ENCODE data around the gene SLC10A4. TPM values are rescaled to one million over a fixed set of nuclear protein-coding genes. Genes with fewer than 3 reads are reported as not detected.
"Not testable (repeated sequence)": the region's sequence is repeated elsewhere in the genome, so short reads cannot be mapped to it uniquely, and the experiment has no call there.

The SLC10A4 gene, protein sequence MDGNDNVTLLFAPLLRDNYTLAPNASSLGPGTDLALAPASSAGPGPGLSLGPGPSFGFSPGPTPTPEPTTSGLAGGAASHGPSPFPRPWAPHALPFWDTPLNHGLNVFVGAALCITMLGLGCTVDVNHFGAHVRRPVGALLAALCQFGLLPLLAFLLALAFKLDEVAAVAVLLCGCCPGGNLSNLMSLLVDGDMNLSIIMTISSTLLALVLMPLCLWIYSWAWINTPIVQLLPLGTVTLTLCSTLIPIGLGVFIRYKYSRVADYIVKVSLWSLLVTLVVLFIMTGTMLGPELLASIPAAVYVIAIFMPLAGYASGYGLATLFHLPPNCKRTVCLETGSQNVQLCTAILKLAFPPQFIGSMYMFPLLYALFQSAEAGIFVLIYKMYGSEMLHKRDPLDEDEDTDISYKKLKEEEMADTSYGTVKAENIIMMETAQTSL
- total RNA-seq (2022) (0.59 and 0.61 TPM in 2 replicates), Bru-seq, nascent RNA (percentile 22 among the genes with signal in this experiment), BruChase-seq, experiment 1, labeled RNA remaining after a 6-hour chase (percentile 24 among the genes with signal in this experiment), BruChase-seq, experiment 2, labeled RNA remaining after a 2-hour chase (percentile 33 among the genes with signal in this experiment)
- long read RNA-seq, partial matches to known transcripts, result 0 of 2 reads
- long read RNA-seq, other reads (novel, unspliced or antisense), result 0 of 2 reads

DNA sequence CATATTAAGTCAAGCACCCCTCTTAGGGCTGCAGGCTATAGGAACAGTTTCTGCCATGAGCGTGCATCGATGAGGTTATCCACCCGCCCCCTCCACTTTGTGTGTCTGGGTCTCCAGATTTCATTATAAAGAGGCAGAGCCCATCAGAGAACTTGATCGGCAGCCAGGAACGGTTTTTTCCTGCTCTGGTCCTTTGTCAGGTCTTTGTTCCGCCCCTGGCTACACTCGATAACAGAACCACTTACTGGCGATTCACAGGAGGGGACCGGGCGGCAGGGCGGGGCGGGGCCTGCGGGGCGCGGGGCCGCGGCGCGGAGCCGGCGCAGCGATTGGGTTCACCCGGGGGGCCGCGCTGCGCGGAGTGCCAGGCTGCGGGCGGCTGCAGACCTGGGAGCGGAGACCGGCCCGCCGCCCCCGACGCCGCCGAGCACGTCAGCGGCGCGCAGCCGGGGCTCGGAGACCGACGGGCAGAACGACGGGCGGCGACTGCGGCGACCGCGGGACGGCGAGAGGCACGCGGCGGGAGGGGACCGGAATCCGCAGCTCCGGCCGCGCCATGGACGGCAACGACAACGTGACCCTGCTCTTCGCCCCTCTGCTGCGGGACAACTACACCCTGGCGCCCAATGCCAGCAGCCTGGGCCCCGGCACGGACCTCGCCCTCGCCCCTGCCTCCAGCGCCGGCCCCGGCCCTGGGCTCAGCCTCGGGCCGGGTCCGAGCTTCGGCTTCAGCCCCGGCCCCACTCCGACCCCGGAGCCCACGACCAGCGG, at the start of gene SLC10A4:
Gene SLC10A4, plus strand, starts transcription at position 338 of the 771 bp plus-strand sequence. Its CDS starts 219 bp downstream, at position 557.
- Mint-ChIP-seq H3K9me3 (ENCODE audit: low read depth, unreplicated experiment) (no peaks in the 10 kb centered on the region), H3K27me3 (ENCODE audit: unreplicated experiment) (peaks cover 34% of the 10 kb centered on the region), H3K4me3 (ENCODE audit: low read depth, unreplicated experiment) (peak within 1 kb of the TSS; percentile 68), H3K27ac (ENCODE audit: unreplicated experiment) (no peak within 1 kb of the TSS), H3K4me1 (ENCODE audit: low read depth, unreplicated experiment) (no peaks in the 10 kb centered on the region), H3K36me3 (ENCODE audit: insufficient read depth, unreplicated experiment) (no peaks in the 10 kb centered on the region)
- TF ChIP-seq, protein P1, sequence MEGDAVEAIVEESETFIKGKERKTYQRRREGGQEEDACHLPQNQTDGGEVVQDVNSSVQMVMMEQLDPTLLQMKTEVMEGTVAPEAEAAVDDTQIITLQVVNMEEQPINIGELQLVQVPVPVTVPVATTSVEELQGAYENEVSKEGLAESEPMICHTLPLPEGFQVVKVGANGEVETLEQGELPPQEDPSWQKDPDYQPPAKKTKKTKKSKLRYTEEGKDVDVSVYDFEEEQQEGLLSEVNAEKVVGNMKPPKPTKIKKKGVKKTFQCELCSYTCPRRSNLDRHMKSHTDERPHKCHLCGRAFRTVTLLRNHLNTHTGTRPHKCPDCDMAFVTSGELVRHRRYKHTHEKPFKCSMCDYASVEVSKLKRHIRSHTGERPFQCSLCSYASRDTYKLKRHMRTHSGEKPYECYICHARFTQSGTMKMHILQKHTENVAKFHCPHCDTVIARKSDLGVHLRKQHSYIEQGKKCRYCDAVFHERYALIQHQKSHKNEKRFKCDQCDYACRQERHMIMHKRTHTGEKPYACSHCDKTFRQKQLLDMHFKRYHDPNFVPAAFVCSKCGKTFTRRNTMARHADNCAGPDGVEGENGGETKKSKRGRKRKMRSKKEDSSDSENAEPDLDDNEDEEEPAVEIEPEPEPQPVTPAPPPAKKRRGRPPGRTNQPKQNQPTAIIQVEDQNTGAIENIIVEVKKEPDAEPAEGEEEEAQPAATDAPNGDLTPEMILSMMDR (IDR thresholded peaks at IDR 0.05; ENCODE audit: unreplicated experiment), result no peak
- intact Hi-C loops (cut with micrococcal nuclease; ENCODE audit: unreplicated experiment), result no loop called here
- peak; percentile 12 for DNase-seq
- CTCF ChIA-PET, result no interaction called here
- BruUV-seq (replicated peaks), result no TSS peak

DNA sequence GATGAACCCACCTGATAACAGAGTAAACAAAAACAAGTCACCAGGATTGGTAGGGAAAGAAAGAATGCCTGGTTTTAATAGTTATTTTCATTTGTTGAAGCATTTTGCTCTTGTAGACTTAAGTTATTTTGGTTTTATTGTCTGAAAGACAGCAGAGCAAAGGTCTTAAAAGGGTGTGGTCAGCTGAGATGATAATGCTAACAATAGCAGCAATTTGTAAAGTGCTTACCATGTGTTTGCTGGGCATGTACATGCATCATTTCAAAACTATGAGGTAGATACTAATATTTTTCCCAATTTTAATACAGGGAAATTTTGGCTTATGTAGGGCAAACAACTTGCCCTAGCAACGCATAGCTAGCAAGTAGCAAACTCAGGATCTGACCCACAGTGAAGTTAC, 46.8 kb upstream of the SLC10A4 start:
- intact Hi-C loops (cut with micrococcal nuclease; ENCODE audit: unreplicated experiment), result no loop called here
- no TSS peak for BruUV-seq (replicated peaks)
- TF ChIP-seq, protein P1 (IDR thresholded peaks at IDR 0.05; ENCODE audit: unreplicated experiment), result no peak
- no peak overlapping the region for H3K27ac Mint-ChIP-seq (ENCODE audit: unreplicated experiment)
- no peaks in the 10 kb centered on the region for H3K36me3 Mint-ChIP-seq (ENCODE audit: insufficient read depth, unreplicated experiment)
- H3K4me1 Mint-ChIP-seq (ENCODE audit: low read depth, unreplicated experiment), result peaks cover 10% of the 10 kb centered on the region
- no peaks in the 10 kb centered on the region for H3K9me3 Mint-ChIP-seq (ENCODE audit: low read depth, unreplicated experiment)
- DNase-seq, result no peak
- CTCF ChIA-PET, result interaction anchor here (0.6 kb wide), 1 partner anchor 27 kb away, joined by 4 read pairs; no protein-coding TSS in a partner anchor
- H3K27me3 Mint-ChIP-seq (ENCODE audit: unreplicated experiment), result no peaks in the 10 kb centered on the region
- no peak overlapping the region for H3K4me3 Mint-ChIP-seq (ENCODE audit: low read depth, unreplicated experiment)

DNA sequence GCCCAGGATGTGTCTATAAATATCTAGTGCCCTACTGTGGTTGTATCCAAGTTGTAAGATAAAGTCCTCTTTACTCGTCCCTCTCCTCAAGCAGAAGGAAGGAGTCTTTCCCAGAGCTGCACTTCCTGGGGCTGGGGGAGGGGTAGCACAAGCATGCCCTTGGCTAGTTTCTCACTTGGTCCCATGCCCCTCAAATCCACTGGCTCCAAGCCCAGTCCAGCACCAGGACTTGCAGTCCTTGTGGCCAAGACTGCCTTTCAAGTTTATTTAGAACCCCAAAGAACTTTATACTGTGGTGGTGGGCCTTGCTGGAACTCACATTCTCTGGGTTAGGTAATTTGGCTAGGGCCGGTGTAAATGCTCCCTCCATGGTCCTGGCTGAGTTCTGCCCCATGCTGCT, 43.2 kb upstream of the SLC10A4 start:
- no peaks in the 10 kb centered on the region for H3K4me1 Mint-ChIP-seq (ENCODE audit: low read depth, unreplicated experiment)
- H3K4me3 Mint-ChIP-seq (ENCODE audit: low read depth, unreplicated experiment), result no peak overlapping the region
- BruUV-seq (replicated peaks), result no TSS peak
- H3K27ac Mint-ChIP-seq (ENCODE audit: unreplicated experiment), result no peak overlapping the region
- intact Hi-C loops (cut with micrococcal nuclease; ENCODE audit: unreplicated experiment), result no loop called here
- CTCF ChIA-PET, result no interaction called here
- no peaks in the 10 kb centered on the region for H3K36me3 Mint-ChIP-seq (ENCODE audit: insufficient read depth, unreplicated experiment)
- TF ChIP-seq, protein P1 (IDR thresholded peaks at IDR 0.05; ENCODE audit: unreplicated experiment), result no peak
- H3K9me3 Mint-ChIP-seq (ENCODE audit: low read depth, unreplicated experiment), result no peaks in the 10 kb centered on the region
- no peaks in the 10 kb centered on the region for H3K27me3 Mint-ChIP-seq (ENCODE audit: unreplicated experiment)
- no peak for DNase-seq

DNA sequence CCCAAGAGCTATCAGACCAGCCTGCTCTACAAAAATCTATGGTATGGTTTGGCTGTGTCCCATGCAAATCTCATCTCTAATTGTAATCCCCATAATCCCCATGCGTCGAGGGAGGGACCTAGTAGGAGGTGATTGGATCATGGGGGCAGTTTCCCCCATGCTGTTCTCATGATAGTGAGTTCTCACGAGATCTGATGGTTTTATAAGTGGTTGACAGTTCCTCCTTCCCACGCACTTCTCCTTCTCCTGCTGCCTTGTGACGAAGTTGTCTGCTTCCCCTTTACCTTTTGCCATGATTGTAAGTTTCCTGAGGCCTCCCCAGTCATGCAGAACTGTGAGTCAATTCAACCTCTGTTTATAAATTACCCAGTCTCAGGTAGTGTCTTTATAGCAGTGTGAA, 42.2 kb upstream of the SLC10A4 start:
- H3K36me3 Mint-ChIP-seq (ENCODE audit: insufficient read depth, unreplicated experiment); H3K27ac Mint-ChIP-seq (ENCODE audit: unreplicated experiment); H3K9me3 Mint-ChIP-seq (ENCODE audit: low read depth, unreplicated experiment); CTCF ChIA-PET; H3K27me3 Mint-ChIP-seq (ENCODE audit: unreplicated experiment); intact Hi-C loops (cut with micrococcal nuclease; ENCODE audit: unreplicated experiment); DNase-seq; H3K4me3 Mint-ChIP-seq (ENCODE audit: low read depth, unreplicated experiment); BruUV-seq (replicated peaks); H3K4me1 Mint-ChIP-seq (ENCODE audit: low read depth, unreplicated experiment): not testable (repeated sequence)

Measured in Calu3 (cell line).